Activated CD4-positive, alpha-beta T cell treated with anti-CD3 and anti-CD28 coated beads, Interleukin-2, amount 50 U/mL, for 24 hours (primary cell): ENCODE data around the gene SEC14L6.
"Not testable (repeated sequence)": the region's sequence is repeated elsewhere in the genome, so short reads cannot be mapped to it uniquely, and the experiment has no call there.

Experiments used
- DNase-seq, 2 donors: peaks; one replicate each; pipeline ENCODE4 v3.0.0-alpha.2; 2020; ENCODE audit warnings: low read depth in 1 of 2, low spot score in 1 of 2

SEC14L6 gene

DNA sequence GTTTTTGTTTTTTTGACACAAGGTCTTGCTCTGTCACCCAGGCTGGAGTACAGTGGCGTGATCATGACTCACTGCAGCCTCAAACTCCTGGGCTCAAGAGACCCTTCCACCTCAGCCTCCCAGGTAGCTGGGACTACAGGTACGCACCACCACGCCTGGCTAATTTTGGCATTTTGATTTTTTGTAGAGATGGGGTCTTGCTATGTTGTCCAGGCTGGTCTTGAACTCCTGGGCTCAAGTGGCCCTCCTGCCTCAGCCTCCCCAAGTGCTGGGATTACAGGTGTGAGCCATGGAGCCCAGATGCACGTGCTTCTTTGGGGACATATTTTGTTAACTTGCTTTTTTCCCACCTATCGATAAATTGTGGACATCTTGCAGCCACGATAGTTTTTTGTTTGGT is 20.7 kb upstream of the SEC14L6 start:
- DNase-seq: not testable (repeated sequence)

DNA sequence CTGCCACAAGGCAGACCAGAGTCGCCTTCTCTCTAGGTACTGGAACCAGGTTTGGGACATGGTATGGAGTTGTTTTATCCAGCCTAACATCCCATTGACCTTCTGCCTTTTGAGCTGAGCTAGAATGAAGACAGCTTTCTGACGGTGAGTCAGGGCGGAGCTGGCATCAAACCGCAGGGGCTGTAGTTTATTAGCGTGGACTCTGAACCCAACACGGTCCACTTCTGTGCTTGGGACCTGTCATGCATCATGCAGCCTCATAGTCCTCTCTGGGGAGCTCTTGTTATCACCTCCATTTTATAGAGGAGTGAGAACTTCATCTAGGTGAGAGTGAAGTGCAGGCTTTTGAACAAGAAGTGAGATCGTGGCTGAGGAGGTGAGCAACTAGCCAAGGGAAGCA is 19.6 kb upstream of the SEC14L6 start:
- DNase-seq: no peak

DNA sequence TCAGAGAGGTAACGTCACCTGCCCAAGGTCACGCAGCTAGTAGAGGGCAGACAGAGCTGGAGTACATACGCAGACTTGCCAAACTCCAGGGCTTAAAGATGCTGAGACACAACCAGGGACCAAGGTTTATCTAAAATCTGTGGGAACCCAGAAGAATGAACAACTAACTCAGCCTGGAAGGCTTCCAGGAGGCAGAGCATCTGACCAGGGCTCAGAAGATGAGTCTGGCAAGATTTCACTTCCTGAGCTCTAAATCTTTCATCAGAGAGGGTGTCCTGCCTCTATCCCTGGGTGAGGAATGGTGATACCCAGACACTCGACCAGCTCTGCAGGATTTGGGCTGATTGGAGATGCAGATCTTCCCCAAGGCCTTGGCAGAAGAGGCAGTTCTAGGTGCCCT is 18.8 kb upstream of the SEC14L6 start:
- no peak for DNase-seq

GRCh38 chr22:30564761-30565119 is 18.2 kb upstream of the SEC14L6 start:
- DNase-seq: no peak

GRCh38 chr22:30564045-30564760 is 17.7 kb upstream of the SEC14L6 start:
- DNase-seq: no peak

GRCh38 chr22:30562366-30562765 is 15.8 kb upstream of the SEC14L6 start:
- no peak for DNase-seq

GRCh38 chr22:30561402-30562189 is 15.1 kb upstream of the SEC14L6 start:
- no peak for DNase-seq

DNA sequence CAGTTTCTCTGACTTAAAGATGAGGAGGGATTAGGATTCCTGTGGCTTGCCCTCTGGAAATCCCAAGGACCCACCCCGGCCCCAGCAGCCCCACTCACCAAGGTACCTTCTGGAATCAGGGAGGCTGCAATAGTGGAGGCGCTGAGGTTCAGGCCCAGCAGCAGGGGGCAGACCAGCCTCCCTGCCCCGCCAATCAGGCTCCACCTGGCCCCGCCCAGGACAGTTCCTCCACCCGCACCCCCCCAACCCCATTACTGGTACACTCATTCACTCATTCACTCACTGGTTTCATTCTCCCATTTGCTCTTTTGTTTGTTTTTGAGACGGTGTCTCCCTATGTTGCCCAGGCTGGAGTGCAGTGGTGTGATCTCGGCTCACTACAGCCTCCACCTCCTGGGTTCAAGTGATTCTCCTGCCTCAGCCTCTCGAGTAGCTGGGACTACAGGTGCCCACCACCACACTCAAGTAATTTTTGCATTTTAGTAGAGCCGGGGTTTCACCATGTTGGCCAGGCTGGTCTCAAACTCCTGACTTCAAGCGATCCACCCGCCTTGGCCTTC is 14.2 kb upstream of the SEC14L6 start:
- DNase-seq: not testable (repeated sequence)

DNA sequence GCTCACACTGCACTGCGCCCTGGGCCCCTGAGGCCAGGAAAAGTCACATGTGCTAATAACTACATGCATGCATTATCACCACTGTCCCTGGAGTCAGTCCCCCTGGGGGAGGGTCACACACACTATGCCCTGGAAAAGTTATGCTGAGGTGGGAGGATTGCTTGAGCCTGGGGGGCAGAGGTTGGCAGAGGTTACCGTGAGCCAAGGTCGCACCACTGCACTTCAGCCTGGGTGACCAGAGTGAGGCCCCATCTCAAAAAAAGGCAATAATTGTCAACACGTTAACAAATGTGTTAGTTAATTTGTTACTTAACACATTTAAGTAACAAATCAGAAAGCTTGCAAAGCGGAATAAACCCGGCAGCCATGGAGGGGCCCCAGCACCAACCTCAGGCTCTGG is 13.3 kb upstream of the SEC14L6 start:
- DNase-seq: no peak

DNA sequence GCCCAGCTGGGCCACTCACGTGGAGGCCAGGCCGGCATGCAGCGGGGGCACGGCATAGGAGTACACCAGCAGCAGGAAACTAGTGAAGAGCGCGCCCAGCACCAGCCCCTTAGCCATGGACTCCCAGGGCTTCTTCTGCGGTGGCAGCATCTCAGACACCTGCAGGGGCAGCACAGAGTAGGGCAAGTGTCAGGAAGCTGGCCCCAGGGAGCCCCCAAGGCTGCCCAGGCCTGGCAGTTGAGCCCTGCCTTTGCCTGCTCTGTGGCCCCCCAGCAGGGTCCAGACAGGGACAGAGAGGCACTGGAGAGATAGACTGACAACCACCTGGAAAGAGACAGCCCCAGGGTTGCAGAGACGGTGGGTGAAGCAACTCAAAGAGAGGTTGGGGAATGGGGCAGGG is 10.7 kb upstream of the SEC14L6 start:
- no peak for DNase-seq

DNA sequence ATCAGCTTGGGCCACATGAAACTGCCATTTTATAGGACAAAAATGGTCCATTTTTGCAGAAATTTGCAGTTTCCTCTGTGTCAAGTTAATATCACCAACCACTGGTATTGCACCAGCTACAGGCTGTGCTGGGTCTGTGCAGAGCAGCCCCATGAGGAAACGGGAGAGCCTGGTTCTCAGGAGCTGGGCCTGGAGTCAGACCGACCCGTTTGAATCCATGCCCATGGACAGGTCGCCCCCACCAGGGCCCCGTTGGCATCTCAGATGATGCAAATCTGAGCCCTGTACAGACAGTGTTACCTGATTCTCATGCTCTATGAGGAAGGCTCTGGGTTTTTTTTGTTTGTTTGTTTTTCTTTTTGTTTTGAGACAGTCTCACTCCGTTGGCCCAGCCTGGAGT is 9.8 kb upstream of the SEC14L6 start:
- no peak for DNase-seq

DNA sequence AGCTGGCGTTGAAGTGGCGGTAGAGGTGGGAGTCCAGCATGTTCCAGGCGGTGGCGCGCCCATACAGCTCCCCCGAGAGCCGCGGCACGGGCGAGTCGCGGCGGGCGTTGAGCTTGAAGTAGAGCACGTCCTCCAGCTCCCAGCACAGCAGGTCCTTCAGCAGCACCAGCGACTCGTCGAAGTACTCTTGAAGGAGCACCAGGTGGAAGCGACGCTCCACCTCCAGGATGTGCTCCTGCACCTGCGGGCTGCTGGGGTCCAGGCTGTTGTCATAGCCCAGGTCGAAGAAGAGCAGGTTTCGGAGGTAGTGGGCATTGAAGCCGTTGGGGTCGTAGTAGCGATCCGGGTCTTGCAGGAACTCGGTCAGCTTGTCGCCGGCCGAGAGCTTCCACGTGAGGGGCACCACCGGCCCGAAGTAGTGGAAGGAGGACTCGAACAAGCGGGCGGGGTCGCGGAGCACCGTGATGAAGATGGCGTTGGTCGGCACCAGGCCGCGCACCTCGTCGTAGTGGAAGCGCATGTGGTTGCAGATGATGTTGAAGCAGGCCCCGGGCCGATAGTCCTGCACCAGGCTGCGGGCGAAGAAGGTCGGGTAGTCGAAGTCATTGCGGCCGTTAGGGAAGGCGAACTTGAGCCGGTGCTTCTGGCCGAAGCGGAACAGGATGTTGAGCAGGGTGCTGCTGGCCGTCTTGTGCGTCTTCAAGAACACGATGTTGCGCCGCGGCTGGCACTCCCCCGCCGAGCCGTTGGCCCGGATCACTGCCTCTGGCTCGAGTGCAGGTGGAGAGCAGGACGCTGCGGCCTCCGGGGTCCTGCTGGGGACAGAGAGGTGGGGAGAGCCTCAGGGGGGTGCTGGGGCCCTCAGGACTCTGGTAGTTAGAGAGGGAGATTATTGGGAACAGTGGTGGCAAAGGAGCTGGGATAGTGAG is 9.0 kb upstream of the SEC14L6 start:
- DNase-seq: no peak

DNA sequence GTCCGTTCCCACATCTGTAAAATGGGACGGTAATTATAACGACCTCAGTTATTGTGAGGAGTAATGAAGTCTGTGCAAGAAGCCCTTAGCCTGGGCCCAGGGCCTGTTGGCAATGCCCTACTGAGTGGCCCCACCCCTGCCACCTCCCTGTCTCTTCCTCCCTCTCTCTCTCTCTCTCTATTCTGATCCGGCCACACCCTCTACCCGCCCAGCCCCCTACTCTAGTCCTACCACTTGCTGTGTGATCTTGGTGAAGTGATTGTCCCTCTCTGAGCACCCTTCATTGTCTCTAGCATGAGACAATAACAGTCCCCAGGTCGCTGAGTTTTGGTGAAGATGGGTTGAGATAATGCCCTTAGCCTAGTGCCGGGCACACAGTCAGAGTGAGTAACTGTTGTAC is 7.4 kb upstream of the SEC14L6 start:
- no peak for DNase-seq

DNA sequence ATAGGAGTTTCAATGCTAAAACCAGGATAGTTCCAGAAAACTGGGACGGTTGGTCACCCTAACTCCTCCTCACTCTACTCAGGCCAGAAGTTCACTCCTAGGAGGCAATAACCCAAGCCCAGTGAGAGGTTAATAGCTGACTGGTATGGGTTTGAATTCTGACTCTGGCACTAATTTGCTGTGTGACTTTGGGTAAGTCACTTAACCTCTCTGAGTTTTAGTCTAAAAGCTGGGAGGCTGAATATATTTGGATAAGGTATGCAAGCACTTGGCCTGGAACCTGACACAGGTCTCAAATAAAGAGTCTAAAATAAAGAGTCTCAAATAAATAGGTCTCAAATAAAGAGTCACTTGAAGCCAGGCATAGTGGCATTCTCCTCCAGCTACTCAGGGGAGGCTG is 6.2 kb upstream of the SEC14L6 start:
- no peak for DNase-seq

DNA sequence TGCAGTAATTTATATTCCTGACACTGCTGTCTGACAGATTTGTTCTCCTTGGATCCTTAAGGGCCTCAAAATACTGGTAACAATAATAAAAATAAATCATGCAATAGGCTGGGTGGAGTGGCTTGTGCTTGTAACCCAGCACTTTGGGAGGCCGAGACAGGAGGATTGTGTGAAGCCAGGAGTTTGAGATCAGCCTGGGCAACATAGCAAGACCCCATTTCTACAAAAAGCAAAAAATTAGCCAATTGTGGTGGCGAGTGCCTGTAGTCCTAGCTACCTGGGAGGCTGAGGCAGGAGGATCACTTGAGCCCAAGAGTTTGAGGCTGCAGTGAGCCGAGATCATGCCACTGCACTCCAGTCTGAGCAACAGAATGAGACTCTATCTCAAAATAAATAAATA is 5.3 kb upstream of the SEC14L6 start:
- not testable (repeated sequence) for DNase-seq

DNA sequence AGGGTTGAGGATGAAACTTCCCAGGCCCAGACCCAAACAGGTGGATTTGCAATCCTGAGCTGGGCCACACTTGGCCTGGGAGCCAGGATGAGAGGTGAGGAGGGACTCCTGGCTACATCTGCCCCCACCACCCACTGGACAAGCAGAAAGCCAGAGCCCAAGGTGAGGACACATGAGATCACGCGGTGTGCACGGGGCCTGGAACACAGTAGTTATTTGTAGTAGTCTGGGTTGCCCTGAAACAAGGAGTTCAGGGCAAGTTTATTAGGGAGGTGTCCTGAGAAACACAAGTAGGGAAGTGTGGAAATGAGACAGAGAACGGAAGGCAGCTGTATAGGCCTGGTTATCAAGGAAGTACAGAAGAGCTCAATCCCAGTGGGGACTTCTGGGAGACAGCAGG is 647 bp upstream of the SEC14L6 start:
- DNase-seq: no peak

GRCh38 chr22:30542811-30543188 is 3.7 kb downstream of the SEC14L6 start:
- DNase-seq: no peak

- no peak for DNase-seq
These were observed 4.4 kb downstream of the SEC14L6 start for GRCh38 chr22:30541961-30542810.

DNA sequence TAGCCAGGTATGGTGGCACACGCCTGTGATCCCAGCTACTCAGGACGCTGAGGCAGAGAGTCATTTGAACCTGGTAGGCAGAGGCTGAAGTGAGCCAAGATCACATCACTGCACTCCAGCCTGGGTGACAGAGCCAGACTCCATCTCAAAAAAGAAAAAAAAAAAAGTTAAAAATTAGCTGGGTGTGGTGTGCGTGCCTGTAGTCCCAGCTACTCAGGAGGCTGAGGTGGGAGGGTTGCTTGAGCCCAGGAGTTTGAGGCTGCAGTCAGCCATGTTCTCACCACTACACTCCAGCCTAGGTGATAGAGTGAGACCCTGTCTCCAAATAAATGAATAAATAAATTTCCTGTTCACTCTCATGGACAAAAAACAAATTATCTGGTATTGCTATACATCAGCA is 5.0 kb downstream of the SEC14L6 start:
- DNase-seq: not testable (repeated sequence)

DNA sequence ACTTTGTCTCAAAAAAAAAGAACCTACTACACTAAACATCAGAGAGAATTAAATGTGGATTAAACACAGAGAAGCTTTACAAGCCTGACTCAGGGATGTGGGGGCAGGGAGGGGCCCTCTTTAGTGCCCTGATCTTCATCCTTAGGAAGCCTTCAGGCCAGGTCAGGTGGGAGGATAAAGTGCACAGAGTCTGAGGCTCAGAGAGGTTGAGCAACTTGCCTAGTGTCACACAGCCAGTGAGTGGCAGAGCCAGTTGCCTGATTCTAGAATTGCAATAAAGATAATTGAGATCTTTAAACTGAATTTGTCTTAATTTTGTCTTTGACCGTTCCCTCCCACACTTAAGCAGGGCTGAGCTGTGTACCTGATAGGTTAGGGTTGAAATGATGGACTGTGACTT is 7.2 kb downstream of the SEC14L6 start:
- no peak for DNase-seq

DNA sequence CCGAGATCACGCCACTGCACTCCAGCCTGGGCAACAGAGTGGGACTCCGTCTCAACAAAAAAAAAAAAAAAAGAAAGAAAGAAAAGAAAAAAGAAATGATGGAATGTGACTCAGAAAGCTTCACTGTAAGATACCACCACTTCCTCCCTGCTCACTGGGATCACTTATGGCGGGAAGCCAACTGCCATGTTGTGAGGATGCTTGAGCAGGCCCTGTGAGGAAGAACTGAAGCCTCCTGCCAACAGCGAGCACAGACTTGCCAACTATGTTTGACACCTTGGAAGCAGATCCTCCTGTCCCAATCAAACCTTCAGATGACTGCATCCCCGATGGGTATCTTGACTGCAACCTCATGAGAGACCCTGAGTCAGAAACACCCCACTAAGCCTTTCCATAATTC is 8.3 kb downstream of the SEC14L6 start:
- no peak for DNase-seq
